ENCODE measurements around the gene ATAD3C. TPM values are rescaled to one million over a fixed set of nuclear protein-coding genes. Genes with fewer than 3 reads are reported as not detected.

Gene ATAD3C
- total RNA-seq, 1 donor from 2014 or later, result 1.8 TPM

GRCh38 chr1:1430992-1431844, 18.3 kb upstream of the ATAD3C start:
- Histone ChIP-seq H3K4me3 (ENCODE audit: insufficient read depth, low read depth, low read length) (no peak overlapping the region), H3K79me2 (ENCODE audit: insufficient read depth, low read length) (no peaks in the 10 kb centered on the region), H3K9me3 (ENCODE audit: insufficient read depth, low read depth, low read length) (no peaks in the 10 kb centered on the region), H3K4me1 (ENCODE audit: insufficient read depth, low read length) (peaks cover 33% of the 10 kb centered on the region), H2AFZ (ENCODE audit: low read depth, low read length) (no peak overlapping the region), H3K9ac (ENCODE audit: low read length) (no peak overlapping the region), H4K20me1 (ENCODE audit: insufficient read depth, low read length) (no peaks in the 10 kb centered on the region), H3K27ac (ENCODE audit: low read depth, low read length) (no peak overlapping the region), H3K4me2 (ENCODE audit: low read length) (no peak overlapping the region), H3K36me3 (ENCODE audit: insufficient read depth, low read length) (no peaks in the 10 kb centered on the region), H3K27me3 (ENCODE audit: insufficient read depth, low read length) (no peaks in the 10 kb centered on the region)
- FAIRE-seq (no peak), DNase-seq (ENCODE audit: low read depth) (no peak)
- Mint-ChIP-seq H3K27ac (ENCODE audit: unreplicated experiment) (peak overlapping the region; percentile 12), H3K27me3 (ENCODE audit: low read depth, unreplicated experiment) (no peaks in the 10 kb centered on the region), H3K36me3 (ENCODE audit: low read depth, unreplicated experiment) (no peaks in the 10 kb centered on the region), H3K9me3 (ENCODE audit: unreplicated experiment) (no peaks in the 10 kb centered on the region), H3K4me1 (ENCODE audit: low read depth, unreplicated experiment) (peaks cover 16% of the 10 kb centered on the region), H3K4me3 (ENCODE audit: unreplicated experiment) (no peak overlapping the region)
- TF ChIP-seq EZH2 (IDR thresholded peaks at IDR 0.05; ENCODE audit: insufficient read depth, low read length), result no peak
- no peak for TF ChIP-seq CTCF (IDR thresholded peaks at IDR 0.05; ENCODE audit: insufficient read depth, low read depth, low read length)

- H4K20me1 ChIP-seq (ENCODE audit: insufficient read depth, low read length), result peaks cover 4% of the 10 kb centered on the region
- no peaks in the 10 kb centered on the region for H3K36me3 ChIP-seq (ENCODE audit: insufficient read depth, low read length)
- peak overlapping the region; percentile 12 for H3K27ac Mint-ChIP-seq (ENCODE audit: unreplicated experiment)
- no peak for FAIRE-seq
- no peak for DNase-seq (ENCODE audit: low read depth)
- H3K27ac ChIP-seq (ENCODE audit: low read depth, low read length), result no peak overlapping the region
- no peaks in the 10 kb centered on the region for H3K27me3 ChIP-seq (ENCODE audit: insufficient read depth, low read length)
- H3K9me3 Mint-ChIP-seq (ENCODE audit: unreplicated experiment), result no peaks in the 10 kb centered on the region
- H3K9me3 ChIP-seq (ENCODE audit: insufficient read depth, low read depth, low read length), result no peaks in the 10 kb centered on the region
- H3K79me2 ChIP-seq (ENCODE audit: insufficient read depth, low read length), result no peaks in the 10 kb centered on the region
- H3K36me3 Mint-ChIP-seq (ENCODE audit: low read depth, unreplicated experiment), result no peaks in the 10 kb centered on the region
- no peak overlapping the region for H3K4me3 ChIP-seq (ENCODE audit: insufficient read depth, low read depth, low read length)
- H3K4me3 Mint-ChIP-seq (ENCODE audit: unreplicated experiment), result no peak overlapping the region
- no peak overlapping the region for H3K9ac ChIP-seq (ENCODE audit: low read length)
- no peak for TF ChIP-seq EZH2 (IDR thresholded peaks at IDR 0.05; ENCODE audit: insufficient read depth, low read length)
- no peak for TF ChIP-seq CTCF (IDR thresholded peaks at IDR 0.05; ENCODE audit: insufficient read depth, low read depth, low read length)
- H3K4me2 ChIP-seq (ENCODE audit: low read length), result no peak overlapping the region
- no peaks in the 10 kb centered on the region for H3K27me3 Mint-ChIP-seq (ENCODE audit: low read depth, unreplicated experiment)
- no peak overlapping the region for H2AFZ ChIP-seq (ENCODE audit: low read depth, low read length)
- peaks cover 16% of the 10 kb centered on the region for H3K4me1 Mint-ChIP-seq (ENCODE audit: low read depth, unreplicated experiment)
- peaks cover 35% of the 10 kb centered on the region for H3K4me1 ChIP-seq (ENCODE audit: insufficient read depth, low read length)
These were observed 17.6 kb upstream of the ATAD3C start for GRCh38 chr1:1431845-1432273.
